ENCODE results near the gene ANK3.

Gene ANK3

GRCh38 chr10:60413306-60414012 lies 23.8 kb upstream of the ANK3 start:
- DNase-seq = no peak

- DNase-seq = no peak
These were observed 21.3 kb upstream of the ANK3 start for GRCh38 chr10:60410970-60411369.

GRCh38 chr10:60409202-60409601 lies 19.5 kb upstream of the ANK3 start:
- DNase-seq = no peak

GRCh38 chr10:60406182-60406581 lies 16.5 kb upstream of the ANK3 start:
- DNase-seq = no peak

- DNase-seq = no peak
These were observed 15.5 kb upstream of the ANK3 start for GRCh38 chr10:60405172-60405571.

- DNase-seq = no peak
These were observed 13.6 kb upstream of the ANK3 start for GRCh38 chr10:60403168-60403873.

- DNase-seq = no peak
These were observed 10.7 kb upstream of the ANK3 start for GRCh38 chr10:60400366-60400765.

- DNase-seq = no peak
These were observed 9.7 kb upstream of the ANK3 start for GRCh38 chr10:60399328-60399727.

GRCh38 chr10:60397792-60398191 lies 8.1 kb upstream of the ANK3 start:
- DNase-seq = no peak

- DNase-seq = no peak
These were observed 7.1 kb upstream of the ANK3 start for GRCh38 chr10:60396766-60397165.

- no peak for DNase-seq
These were observed 6.0 kb upstream of the ANK3 start for GRCh38 chr10:60395711-60396110.

- DNase-seq = no peak
These were observed 4.8 kb upstream of the ANK3 start for GRCh38 chr10:60394446-60394845.

- no peak for DNase-seq
These were observed 550 bp upstream of the ANK3 start for GRCh38 chr10:60390224-60390626.

- DNase-seq = no peak
These were observed 870 bp downstream of the ANK3 start for GRCh38 chr10:60388709-60389301.

- DNase-seq = no peak
These were observed 1.5 kb downstream of the ANK3 start for GRCh38 chr10:60388116-60388625.

- no peak for DNase-seq
These were observed 2.1 kb downstream of the ANK3 start for GRCh38 chr10:60387531-60387930.

GRCh38 chr10:60385399-60385738 lies 4.3 kb downstream of the ANK3 start:
- DNase-seq = no peak

- no peak for DNase-seq
These were observed 4.8 kb downstream of the ANK3 start for GRCh38 chr10:60384708-60385398.

- no peak for DNase-seq
These were observed 5.7 kb downstream of the ANK3 start for GRCh38 chr10:60384011-60384410.

- no peak for DNase-seq
These were observed 6.6 kb downstream of the ANK3 start for GRCh38 chr10:60382946-60383681.

GRCh38 chr10:60380781-60381180 lies 8.9 kb downstream of the ANK3 start:
- no peak for DNase-seq

GRCh38 chr10:60377955-60378354 lies 11.7 kb downstream of the ANK3 start:
- DNase-seq = no peak

- no peak for DNase-seq
These were observed 12.7 kb downstream of the ANK3 start for GRCh38 chr10:60377042-60377352.
